GM15510 (cell line): ENCODE results near the gene PPP1R13L.
A peak's percentile ranks its signal among the peaks of the same experiment; 100 is the strongest.

Experiments
- POLR2A ChIP-seq: IDR thresholded peaks from 3 replicates; pipeline ENCODE4 v1.6.1; 2011; ENCODE audit warnings: borderline replicate concordance; ENCODE audit not compliant: insufficient read length; ENCODE audit errors: extremely low read depth

PPP1R13L gene

GRCh38 chr19:45404557-45405434, at the start of gene PPP1R13L:
PPP1R13L (minus strand) TSS chr19:45405069; CDS start chr19:45398318, 6,751 bp downstream.
- no peak for TF ChIP-seq POLR2A

GRCh38 chr19:45451850-45452387, 47.0 kb upstream of the PPP1R13L start:
- TF ChIP-seq POLR2A, result no peak

GRCh38 chr19:45451131-45451849, 46.4 kb upstream of the PPP1R13L start:
- no peak for TF ChIP-seq POLR2A

GRCh38 chr19:45450012-45450333, 45.1 kb upstream of the PPP1R13L start:
- TF ChIP-seq POLR2A, result no peak

GRCh38 chr19:45448887-45449299, 44.0 kb upstream of the PPP1R13L start:
- TF ChIP-seq POLR2A, result no peak

- no peak for TF ChIP-seq POLR2A
Observed at GRCh38 chr19:45448425-45448756, 43.5 kb upstream of the PPP1R13L start.

GRCh38 chr19:45446944-45447343, 42.1 kb upstream of the PPP1R13L start:
- no peak for TF ChIP-seq POLR2A

GRCh38 chr19:45446295-45446694, 41.4 kb upstream of the PPP1R13L start:
- TF ChIP-seq POLR2A, result no peak

GRCh38 chr19:45445139-45445538, 40.3 kb upstream of the PPP1R13L start:
- no peak for TF ChIP-seq POLR2A

- peak; percentile 57 for TF ChIP-seq POLR2A
Observed at GRCh38 chr19:45444318-45445041, 39.6 kb upstream of the PPP1R13L start.

GRCh38 chr19:45443462-45444317, 38.8 kb upstream of the PPP1R13L start:
- TF ChIP-seq POLR2A, result peak; percentile 31

GRCh38 chr19:45442778-45443461, 38.1 kb upstream of the PPP1R13L start:
- TF ChIP-seq POLR2A, result no peak

- TF ChIP-seq POLR2A, result no peak
Observed at GRCh38 chr19:45442408-45442777, 37.5 kb upstream of the PPP1R13L start.
